Hepatic stellate cell (primary cell): ENCODE data around the gene JPH4.

Experiments used
- DNase-seq: peaks from one replicate; pipeline ENCODE4 v3.0.0; 2011; ENCODE audit warnings: low spot score

Gene JPH4

DNA sequence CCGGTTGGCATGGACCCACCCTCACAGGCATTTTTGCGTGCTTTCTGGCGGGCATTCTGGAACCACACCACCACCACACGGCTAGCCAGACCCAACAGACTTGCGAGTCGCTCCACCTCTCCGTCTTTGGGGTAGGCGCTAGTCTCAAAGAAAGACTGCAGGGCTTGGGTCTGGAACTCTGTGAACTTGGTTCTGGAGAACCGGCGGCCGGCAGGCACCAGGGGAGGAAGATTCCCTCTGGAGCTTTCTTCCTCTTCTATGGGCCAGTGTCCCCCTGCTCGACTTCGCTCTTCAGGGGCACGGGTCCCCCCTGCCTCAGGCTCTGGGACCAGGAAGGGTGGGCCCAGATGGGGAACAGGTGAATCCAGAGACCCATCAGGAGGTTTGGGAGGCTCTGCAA lies 53.6 kb downstream of the JPH4 start:
- no peak for DNase-seq

- DNase-seq, result no peak
Observed at GRCh38 chr14:23523229-23524016, 55.2 kb downstream of the JPH4 start.

DNA sequence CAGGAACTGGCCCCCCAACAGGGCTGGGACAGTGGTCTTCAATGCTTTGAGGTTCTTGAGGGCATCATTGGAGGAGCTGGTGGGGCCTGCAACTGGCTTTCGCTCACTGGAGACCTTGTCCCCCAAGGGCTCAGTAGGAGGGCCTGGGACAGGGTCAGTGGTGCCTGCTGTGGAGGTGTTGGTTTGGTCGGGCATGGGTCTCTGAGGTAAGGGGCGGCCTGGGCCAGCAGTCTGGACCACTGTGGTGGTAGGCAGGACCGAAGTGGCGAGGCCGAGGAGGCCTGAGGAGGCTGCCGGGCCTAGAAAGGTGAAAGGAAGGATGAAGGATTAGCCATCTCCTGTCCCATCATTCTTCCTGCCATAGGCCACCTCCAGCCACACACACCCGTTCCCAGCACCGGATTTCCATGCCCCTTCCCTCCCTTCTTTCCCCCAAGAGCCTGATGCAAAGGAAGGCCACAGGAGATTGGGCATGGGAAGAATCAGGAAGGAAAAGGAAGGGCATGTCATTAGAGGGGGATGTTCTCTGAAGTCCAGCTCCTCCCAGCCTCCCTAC lies 55.9 kb downstream of the JPH4 start:
- no peak for DNase-seq

DNA sequence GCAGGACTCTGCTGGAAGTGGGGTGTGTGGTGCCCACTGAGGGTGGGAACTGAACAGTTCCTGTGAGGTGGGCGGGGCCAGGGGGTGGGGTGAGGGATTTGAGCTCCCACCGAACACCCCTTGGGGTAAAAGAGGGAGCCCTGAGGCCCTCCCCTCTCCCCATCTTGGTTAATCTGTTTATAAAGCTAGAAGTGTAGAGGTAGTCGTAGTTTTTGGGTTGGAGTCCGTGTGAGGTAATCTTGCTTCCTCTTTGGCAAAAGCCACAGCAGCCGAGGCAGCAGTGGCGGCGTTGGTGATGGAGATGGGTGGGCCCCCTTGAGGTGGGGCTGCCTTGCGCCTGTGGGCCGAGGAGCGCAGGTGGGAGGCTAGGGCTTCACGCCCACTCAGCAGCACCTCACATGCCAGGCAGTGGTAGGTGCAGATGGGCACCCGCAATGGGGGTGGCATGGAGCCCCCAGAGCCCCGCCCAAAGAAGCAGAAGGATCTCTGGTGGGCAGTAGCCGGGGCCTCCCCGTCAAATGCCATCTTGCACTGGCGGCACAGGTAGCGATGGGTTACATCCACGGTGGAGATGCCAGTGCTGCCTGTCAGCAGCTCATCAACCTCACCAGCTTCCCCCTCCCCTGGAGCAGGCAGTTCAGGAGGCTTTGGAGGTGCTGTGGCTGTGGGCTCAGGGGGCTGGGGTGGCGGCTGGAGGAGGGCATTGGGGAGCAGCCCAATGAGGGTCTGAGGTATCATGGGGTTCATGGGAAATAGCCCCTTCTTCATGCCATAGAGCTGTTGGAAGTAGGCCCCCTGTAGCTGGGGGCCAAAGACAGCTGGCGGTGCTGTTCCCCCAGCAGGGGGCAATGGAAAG lies 56.6 kb downstream of the JPH4 start:
- no peak for DNase-seq

DNA sequence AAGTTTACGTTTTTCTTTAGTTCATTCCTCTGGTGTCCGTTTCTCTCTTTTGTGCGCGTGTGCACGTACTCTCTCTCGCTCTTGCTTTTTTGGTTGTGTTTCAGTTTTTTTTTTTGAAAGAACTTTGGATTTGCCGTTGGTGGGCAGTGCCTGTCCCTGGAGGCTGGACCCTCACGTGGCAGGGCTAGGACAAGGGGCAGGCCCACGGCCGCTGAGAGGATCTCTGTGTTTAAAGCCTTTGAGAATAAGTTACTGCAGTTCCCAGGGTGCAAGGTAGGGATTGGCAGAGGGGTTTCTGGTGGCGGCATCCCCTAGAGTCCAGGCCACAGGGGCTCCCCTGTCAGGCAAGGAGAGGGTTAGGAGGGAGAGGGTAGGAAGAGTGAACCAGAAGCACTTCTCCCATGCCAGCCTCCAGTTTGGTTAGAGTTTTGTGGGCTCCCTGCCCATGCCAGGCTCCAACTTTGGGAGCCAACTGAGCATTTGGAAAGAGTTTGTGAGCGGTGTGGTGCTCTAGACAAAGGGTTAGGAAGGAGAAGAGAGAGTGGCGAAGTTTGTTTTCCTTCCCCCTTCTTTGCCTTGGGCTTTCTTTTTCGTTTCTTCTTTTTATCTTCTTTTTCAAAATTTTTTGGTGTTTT lies 57.6 kb downstream of the JPH4 start:
- DNase-seq, result no peak

GRCh38 chr14:23518709-23519108 lies 59.9 kb downstream of the JPH4 start:
- no peak for DNase-seq
